ENCODE measurements around the gene ADAM8.
A peak's percentile ranks its signal among the peaks of the same experiment; 100 is the strongest.
"Not testable (repeated sequence)": the region's sequence is repeated elsewhere in the genome, so short reads cannot be mapped to it uniquely, and the experiment has no call there.

The ADAM8 gene

DNA sequence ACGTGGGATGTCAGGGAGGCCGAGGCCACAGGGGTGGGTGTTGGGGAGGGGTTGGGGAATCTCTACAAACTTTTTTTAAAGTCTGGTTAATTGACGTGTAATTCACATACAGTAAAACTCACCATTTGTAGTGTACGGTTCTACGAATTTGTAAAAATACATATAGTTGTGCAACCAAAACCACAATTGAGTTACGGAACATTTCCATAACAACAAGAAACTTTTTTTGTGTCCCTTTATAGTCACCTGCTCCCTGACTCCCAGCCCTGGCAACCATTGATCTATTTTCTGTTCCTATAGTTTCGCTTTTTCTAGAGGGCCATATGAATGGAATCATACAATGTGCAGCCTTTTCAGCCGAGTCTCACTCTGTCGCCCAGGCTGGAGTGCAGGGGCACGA, 41.9 kb downstream of the ADAM8 start:
- not testable (repeated sequence) for DNase-seq (ENCODE audit: low read depth in 2 of 3, low spot score in 1 of 3)

DNA sequence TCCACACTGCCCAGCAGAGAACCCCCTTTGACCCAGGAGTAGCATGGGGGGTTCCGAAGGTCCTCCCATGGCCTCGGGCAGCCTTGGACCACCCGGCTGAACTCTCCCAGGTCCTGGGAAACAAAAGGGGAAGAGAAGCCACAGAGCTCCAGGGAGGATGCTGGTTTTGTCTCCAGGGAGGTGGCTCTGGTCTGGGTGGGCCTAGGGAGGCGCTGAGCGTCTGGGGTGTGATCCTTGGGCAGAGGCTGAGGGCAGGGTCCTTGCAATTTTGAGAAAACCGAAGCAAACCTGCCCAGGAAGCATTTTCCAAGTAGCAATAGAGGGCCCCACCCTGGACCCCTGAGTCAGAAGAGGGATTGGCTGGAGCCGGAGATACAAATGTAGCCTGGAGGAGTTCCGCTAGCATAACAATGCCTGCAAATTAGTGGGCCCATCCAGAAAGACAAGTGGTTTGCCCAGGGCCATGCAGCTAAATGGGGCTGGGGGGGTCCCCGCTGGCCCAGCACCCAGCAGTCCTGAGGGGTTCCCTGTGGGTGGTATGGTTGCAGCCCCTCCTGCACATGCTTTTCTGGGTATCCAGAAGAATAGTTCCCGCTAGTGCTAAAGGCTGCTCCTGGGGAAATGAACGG, 44.6 kb downstream of the ADAM8 start:
- no peak for DNase-seq (ENCODE audit: low read depth in 2 of 3, low spot score in 1 of 3)

DNA sequence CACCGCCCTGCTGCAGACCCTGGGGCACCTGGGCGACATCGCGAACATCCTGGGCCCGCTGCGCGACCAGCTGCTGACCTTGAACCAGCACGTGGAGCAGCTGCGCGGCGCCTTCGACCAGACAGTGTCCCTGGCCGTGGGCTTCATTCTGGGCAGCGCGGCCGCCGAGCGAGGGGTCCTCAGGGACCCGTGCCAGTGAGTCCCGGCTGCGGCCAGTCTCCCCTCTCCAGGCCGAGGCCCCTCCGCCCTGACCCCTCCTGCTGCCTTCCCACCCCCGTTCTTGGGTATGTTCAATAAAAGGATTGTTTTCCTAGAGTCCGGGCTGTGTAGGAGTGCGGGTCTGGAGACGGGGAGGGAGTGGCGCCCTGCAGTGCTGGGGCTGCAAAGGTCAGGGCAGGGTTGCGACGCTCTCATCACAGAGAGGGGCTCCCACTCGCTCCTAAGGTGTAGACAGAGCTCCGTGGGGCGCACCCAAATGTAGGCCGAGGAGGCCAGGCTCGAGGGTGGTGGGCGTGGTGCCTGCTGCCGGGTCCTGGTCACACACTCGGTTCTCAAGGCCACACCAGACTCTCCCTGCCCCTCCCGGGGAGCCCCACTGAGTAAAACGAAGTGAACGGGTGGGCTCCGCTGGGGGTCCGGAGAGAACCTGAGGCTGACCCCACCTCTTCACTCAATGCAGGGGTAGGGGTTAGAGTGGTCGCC, 45.3 kb downstream of the ADAM8 start:
- DNase-seq (ENCODE audit: low read depth in 2 of 3, low spot score in 1 of 3): no peak

DNA sequence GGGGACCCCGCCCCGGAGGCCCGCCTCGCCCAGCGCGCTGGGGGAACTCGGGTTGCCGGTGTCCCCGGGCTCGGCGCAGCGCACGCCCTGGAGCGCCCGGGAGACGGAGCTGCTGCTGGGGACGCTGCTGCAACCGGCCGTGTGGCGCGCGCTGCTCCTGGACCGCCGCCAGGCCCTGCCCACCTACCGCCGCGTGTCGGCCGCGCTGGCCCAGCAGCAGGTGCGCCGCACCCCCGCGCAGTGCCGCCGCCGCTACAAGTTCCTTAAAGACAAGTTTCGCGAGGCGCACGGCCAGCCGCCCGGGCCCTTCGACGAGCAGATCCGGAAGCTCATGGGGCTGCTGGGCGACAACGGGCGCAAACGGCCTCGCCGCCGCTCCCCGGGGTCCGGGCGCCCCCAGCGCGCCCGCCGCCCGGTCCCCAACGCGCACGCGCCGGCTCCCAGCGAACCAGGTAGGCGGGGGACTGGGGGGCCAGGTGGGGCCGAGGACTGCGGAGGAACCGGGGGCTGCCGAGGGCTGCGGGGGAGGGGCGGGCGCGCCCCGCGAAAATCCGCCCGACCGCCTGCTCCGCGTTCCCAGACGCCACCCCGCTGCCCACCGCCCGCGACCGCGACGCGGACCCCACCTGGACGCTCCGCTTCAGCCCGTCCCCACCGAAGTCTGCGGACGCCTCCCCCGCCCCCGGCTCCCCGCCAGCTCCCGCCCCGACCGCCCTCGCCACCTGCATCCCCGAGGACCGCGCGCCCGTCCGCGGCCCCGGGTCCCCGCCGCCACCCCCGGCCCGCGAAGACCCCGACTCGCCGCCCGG, 46.1 kb downstream of the ADAM8 start:
- DNase-seq (ENCODE audit: low read depth in 2 of 3, low spot score in 1 of 3): peak in 1 of 3 donors; percentile 17

DNA sequence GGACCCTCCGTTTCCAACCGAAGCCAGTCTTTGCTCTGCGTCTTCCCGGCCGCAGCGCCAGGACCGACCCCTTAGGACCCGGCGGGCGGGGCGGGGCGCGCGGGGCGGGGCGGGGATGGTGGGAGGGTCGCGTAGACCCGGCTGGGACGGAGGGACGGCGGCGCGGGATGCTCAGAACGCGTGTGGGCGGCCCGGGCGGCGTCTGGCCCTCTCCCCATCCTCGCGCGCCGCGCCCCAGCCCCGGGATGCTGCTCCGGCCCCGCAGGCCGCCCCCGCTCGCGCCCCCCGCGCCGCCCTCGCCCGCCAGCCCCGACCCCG, 46.7 kb downstream of the ADAM8 start, which contains the start of gene UTF1:
Gene UTF1, plus strand, starts transcription at position 174 of the 318 bp plus-strand sequence. Its CDS starts 72 bp downstream, at position 246.
- DNase-seq (ENCODE audit: low read depth in 2 of 3, low spot score in 1 of 3): no peak

DNA sequence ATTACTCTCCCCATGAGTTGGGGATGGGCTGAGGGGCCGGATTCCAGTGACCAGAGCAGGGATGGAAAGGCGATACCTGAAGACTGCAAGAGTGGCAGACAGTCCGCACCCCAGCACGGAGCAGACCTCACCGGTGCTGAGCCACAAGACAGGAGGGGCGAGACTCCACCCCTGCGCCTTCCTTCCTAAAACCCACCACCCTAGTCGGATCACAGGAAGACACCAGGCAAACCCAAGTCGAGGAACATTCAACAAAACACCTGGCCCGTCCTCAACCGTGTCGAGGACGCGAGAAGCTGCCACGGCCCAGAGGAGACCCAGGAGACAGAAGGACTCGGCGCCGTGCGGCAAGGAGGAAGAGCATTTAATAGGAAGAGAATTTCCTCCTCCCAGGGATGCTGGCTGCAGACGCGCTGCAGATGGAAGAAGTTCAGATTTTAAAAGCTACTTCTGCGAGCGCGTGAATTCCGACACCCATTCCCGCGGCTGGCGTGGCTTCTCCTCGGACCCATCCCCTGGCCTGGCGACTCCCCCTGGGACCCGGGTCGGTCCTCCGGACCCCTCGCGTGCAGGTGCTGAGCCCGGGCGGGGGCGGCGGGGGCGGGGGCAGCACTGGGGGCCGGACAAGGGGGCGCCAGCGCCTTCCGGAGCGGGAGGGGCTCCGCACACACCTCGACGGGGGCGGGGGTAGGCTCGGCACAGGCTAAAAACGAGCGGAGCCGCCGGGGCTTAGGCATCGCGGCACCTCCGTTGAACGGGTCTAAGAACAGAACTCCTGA, 47.2 kb downstream of the ADAM8 start:
- no peak for DNase-seq (ENCODE audit: low read depth in 2 of 3, low spot score in 1 of 3)

DNA sequence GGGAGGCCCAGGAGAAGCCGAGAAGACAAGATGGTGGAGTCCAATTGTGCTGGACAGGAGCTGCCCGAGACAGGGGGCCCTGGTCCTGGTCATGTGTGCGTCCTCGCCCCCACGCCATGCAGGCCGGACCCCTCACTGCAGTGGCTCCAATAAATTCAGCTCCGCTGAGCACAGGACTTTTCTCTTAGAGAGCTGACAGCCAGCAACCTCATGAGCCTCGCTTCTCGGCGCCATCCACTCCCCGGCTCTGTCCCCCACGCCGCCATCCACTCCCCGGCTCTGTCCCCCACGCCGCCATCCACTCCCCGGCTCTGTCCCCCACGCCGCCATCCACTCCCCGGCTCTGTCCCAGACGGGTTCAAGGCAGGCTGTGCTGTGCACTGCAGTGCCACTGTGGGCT, 49.4 kb downstream of the ADAM8 start:
- DNase-seq (ENCODE audit: low read depth in 2 of 3, low spot score in 1 of 3): no peak

DNA sequence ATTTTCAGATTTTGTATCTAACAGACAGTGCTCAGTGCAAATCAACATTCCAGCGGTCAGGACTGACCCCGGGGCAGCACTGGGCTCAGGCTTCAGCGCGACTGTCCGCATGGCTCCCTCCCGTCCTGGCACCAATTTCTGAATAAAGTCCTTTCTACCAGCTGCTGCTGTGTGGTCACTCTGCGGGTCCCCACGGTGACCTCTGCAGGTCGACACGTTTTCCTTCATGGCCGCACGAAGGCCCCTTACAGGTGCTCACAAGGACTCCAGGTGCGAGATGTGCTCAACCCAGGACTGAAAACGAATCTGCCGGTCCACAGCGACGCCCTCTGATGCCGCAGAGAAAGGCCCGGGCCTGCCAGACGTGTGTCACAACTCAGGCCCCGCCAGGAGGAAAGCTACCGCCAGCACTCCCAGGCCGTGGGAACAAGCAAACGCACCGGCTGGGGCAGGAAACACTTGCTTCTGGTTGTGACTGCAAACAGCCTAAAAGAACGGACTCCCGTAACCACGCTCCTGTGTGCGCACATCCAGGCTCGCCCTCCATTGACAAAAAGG, 50.3 kb downstream of the ADAM8 start:
- no peak for DNase-seq (ENCODE audit: low read depth in 2 of 3, low spot score in 1 of 3)

DNA sequence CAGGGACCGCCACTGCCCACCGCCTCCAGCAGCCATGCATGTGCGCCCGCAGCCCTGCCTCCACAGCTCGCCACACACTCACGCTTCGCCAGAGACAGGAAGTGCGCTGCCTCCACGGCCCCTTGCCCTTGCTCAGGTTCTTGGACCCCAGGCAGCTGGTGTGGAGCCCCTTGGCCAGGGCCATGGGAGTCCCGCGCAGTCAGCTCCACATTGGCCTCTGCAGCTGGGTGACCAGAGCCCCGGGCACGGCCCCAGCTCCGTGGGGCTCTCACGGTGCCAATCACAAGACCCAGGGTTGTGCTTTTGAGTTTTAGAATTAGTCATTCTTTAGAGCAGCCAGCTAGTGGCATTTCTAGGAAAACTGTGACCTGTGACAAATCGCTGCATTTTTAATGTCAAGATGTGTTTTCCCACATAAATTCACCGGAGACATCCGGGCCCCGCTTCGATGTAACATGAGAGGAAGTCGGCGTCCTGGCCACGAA, 50.9 kb downstream of the ADAM8 start:
- no peak for DNase-seq (ENCODE audit: low read depth in 2 of 3, low spot score in 1 of 3)

DNA sequence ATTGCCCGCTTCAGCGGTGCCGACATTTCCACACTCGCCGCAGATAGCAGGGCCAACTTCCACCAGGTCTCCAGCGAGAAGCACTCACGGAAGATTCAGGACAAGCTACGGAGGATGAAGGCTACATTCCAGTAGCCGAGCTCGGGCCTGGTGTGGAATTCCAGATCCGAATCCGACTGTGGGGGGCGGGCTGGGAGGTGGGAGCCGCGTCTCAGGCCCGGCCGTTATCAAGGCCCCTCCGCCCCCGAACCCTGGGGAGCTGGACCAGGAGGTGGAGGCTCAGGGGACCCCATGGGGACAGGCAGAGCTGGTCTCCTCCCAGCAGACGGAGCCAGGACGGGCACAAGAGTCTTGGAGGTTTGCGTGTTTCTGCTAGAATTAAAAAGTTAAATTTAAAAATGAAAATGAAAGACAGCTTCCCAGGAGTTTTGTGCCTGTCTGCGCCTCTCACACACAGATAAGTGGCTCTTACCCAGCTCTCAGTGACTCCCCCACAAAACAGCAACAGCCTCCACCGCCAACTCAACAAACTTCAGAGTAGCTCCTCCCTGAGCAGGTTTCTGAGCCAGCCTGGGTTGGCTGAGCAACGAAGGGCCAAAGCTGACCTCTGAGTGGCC, 51.8 kb downstream of the ADAM8 start:
- no peak for DNase-seq (ENCODE audit: low read depth in 2 of 3, low spot score in 1 of 3)

DNA sequence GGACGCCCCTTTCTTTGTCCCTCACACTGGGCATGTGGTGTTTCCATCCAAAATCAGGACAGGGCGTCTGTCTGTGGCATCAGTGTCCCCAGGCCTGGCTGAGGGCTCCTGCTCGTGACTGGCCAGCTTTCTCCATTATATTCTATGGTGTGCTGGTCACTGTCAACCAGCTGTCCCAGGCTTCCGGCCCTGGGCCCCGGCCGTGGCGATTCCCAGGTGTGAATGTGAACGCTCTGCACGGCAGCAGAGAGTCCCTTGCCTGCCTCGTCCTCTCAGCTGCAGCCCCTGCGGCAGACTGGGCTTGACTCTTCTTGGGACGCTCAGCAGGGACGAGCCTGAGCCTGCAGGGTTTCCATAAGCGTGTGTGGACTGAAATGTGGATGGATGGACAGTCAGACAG, 52.6 kb downstream of the ADAM8 start:
- DNase-seq (ENCODE audit: low read depth in 2 of 3, low spot score in 1 of 3): no peak

DNA sequence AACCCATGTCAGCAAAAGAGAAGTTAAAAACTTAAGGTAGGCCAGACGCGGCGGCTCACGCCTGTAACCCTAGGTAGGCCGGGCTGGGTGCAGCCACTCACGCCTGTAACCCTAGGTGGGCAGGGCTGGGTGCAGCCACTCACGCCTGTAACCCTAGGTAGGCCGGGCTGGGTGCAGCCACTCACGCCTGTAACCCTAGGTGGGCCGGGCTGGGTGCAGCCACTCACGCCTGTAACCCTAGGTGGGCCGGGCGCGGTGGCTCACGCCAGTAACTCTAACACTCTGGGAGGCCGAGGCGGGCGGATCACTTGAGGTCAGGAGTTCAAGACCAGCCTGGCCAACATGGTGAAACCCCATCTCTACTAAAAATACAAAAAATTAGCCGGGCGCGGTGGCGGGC, 54.9 kb downstream of the ADAM8 start:
- not testable (repeated sequence) for DNase-seq (ENCODE audit: low read depth in 2 of 3, low spot score in 1 of 3)

DNA sequence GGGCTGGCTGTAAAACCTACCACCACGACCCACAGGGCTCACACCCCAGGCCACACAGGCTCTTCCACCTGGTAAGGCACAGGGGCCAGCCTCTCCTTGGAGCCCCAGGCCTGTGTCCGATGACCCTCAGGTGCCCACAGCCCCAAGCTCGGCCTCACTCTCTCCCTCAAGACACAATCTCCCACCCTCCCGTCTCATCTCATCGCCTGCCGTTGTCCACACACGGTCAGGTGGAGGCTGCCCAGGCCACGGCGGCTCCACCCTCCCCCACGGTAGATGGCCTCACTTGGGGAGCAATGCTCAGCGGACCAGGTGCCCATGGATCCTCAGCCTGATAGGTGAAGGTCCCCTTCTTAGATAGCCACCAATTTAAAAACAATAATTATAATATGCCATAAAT, 55.3 kb downstream of the ADAM8 start:
- no peak for DNase-seq (ENCODE audit: low read depth in 2 of 3, low spot score in 1 of 3)

DNA sequence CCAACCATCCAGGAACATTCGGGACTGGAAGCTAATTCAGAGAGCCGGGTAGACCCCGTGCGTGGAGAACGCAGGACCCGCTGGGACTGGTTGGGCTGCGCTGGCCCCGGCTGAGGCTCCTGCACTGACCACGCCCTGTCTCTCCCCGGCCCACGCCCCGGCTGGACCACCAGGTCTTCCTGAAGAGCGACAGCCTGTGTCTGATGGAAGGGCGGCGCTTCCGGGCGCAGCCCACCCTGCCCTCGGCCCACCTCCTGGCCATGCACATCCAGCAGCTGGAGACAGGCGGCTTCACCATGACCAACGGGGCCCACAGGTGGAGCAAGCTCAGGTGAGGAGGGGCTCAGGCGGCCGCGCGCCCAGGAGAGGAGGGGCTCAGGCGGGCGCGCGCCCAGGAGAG, 56.9 kb downstream of the ADAM8 start:
- DNase-seq (ENCODE audit: low read depth in 2 of 3, low spot score in 1 of 3): no peak

DNA sequence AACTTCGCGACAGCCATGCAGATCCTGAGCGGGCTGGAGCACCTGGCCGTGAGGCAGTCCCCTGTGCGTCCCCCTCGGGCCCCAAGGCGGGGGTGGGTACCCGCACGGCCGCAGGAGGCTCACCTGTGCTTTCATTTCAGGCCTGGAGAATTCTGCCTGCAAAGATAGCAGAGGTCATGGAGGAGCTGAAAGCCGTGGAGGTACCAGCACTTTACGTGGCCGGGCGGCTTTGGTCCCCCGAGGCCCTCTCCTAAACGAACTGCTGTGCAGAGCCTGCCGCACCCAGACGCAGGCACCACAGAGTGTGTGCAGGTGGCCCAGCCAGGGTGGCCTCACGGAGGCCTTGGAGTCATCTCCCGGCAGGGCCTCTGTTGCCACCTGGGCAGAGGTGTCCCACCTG, 57.8 kb downstream of the ADAM8 start:
- no peak for DNase-seq (ENCODE audit: low read depth in 2 of 3, low spot score in 1 of 3)

DNA sequence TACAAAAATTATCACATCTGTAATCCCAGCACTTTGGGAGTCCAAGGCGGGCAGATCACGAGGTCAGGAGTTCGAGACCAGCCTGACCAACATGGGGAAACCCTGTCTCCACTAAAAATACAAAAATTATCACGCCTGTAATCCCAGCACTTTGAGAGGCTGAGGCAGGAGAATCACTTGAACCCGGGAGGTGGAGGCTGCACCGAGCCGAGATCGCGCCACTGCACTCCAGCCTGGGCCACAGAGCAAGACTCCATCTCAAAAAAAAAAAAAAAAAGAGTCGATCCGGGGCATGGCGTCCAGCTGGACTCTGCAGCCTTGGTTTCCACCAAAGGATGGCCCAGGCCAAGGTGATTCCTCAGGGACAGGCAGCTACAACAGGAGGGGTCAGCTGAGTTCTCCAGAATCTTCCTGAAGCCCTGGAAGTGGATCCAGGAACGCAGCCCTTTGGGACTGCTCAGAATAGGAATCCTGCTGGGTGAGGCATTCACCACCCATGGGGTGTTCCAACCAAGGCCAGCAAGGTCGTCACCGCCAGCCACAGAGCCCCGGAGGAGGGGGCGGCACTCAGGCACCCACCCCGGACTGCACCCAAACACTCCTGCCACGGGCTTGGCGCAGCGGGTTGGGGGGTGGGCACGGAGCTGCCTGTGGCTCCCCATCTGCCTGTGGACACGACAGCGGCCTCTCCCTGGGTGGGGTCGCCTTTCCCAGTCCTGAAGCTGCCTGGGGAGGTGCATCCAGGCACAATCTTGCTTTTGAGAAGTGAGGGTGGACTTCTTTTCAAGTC, 58.7 kb downstream of the ADAM8 start:
- no peak for DNase-seq (ENCODE audit: low read depth in 2 of 3, low spot score in 1 of 3)

DNA sequence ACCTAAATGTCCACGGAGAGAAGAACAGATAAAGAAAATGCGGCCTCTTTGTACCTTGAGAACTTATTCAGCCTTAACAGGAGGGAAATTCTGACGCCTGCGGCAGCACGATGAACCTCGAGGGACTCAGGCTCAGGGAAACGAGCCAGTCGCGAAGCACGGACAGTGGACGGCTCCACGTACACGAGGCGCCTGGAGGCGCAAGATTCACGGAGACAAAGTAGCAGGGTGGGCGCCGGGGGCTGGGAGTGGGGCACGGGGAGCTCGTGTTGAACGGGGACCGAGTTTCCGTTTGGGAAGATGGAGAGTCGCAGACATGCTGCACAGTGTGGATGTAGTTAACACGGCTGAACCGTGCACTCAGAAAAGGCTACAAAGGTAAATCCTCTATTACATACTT, 59.9 kb downstream of the ADAM8 start:
- DNase-seq (ENCODE audit: low read depth in 2 of 3, low spot score in 1 of 3): no peak

DNA sequence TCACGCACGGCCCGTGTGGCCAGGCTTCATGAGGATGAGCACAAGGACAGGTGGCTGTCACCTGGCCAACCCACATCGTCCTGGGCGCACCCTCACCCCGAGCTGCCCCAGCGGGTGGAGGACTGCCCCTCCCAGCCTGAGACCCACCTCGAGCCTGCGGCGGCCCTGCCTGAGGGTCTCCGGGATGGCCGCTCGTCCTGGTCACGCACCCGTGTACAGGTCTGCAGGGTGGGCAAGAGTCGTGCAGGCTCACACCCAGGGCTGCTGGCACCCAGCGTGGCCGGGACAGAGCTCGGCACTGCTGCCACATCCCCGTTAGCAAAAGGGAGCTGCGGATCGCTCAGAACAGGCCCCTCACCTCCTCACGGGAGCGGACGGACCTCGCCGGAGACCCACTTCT, 61.1 kb downstream of the ADAM8 start:
- DNase-seq (ENCODE audit: low read depth in 2 of 3, low spot score in 1 of 3): no peak

DNA sequence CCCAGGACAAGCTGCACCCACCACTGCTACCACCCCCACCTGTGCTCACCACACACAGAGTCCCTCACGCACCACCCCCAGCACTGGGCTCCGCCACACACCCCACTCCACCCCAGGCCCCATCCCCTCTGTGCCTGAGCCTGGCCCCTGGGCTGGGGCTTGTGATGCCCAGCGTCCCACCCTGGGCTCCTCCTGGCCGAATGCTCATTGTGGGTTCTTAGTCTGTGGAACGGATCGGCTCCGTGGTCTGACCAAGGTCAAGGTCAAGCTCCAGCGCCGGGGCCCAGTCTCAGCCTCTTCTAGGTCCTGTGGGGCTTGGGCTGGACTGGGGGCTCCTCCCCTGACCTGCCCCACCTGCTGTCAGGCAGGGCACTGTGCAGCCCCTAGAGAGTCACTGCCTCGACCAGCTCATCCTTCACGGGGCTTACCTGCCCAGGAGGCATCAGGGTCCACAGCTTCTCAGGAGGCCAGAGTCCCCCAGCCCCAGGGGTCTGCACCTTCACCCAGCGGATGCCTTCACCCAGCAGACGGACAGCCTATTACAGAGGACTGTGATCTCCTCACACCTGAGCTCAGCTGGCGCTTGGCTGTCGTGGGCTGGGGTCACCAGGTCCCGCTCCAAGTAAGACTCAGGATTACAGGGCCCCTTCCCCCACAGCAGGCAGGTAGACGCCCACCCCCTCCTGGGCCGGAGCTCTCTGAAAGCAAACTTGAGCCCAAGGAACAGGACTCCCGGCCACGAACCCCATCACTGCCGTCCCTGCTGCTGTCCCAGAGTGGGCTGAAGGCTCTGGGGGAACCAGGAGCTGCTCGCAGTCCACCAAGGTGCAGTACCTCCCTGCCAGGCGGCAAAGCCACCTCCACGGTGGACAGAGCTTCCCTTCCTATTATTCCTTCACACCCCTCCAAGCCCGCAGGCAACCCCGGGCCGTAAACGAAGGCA, 61.9 kb downstream of the ADAM8 start:
- no peak for DNase-seq (ENCODE audit: low read depth in 2 of 3, low spot score in 1 of 3)

All from stimulated activated CD4-positive, alpha-beta T cell treated with anti-CD3 and anti-CD28 coated beads, Interleukin-12 subunit alpha, Interleukin-12 subunit beta, amount 100 ng/mL, for 48 hours (primary cell).